Measurements from ENCODE around the gene TUBB2A.
"Not testable (repeated sequence)": the region's sequence is repeated elsewhere in the genome, so short reads cannot be mapped to it uniquely, and the experiment has no call there.

Gene TUBB2A

DNA sequence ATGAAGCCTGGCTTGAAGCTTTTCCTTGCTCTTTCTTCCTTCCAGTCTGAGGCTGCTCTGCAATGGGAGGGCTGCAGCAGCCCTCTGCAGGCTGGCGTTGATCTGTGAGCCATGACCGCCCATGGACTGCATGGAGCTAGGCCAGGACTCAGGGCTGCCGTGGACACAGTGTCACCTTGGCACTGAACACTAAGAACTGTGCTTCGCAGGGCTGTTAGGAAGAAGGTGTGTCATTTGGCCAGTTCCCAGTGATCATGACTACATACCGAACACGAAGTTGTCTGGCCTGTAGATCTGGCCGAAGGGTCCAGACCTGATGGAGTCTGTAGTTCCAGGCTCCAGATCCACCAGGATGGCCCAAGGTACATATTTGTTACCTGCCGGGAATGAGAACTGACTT, 21.3 kb upstream of the TUBB2A start:
- DNase-seq, result not testable (repeated sequence)

DNA sequence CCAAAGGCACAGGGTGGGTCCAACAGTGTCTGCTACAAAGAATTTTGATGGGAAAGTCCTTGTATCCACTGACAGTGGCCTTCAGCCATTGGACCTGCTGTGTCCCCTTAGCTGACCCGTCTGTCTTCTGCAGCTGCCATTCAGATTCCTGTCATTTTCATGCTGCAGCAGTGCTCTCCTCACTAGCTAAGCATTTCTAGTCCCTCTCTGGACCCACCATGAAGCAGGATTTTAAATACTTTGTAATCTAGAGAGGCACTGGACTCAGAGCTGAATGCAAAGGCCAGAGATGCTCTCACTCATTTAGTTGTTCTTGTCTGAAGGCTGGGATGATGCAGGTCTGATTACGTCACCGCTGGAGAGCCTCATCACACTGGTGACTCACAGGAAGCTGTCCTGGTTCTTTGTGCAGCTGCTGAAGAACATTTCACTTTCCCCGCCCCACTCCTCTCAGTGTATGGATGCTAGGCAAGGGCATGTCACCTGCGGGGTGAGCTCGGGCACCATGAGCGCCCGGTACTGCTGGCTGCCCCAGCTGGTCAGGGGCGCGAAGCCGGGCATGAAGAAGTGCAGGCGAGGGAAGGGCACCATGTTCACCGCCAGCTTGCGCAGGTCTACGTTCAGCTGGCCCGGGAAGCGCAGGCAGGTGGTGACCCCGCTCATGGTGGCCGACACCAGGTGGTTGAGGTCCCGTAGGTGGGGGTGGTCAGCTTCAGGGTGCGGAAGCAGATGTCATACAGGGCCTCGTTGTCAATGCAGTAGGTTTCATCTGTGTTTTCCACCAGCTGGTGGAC, 19.4 kb upstream of the TUBB2A start:
- DNase-seq, result peak; percentile 10

DNA sequence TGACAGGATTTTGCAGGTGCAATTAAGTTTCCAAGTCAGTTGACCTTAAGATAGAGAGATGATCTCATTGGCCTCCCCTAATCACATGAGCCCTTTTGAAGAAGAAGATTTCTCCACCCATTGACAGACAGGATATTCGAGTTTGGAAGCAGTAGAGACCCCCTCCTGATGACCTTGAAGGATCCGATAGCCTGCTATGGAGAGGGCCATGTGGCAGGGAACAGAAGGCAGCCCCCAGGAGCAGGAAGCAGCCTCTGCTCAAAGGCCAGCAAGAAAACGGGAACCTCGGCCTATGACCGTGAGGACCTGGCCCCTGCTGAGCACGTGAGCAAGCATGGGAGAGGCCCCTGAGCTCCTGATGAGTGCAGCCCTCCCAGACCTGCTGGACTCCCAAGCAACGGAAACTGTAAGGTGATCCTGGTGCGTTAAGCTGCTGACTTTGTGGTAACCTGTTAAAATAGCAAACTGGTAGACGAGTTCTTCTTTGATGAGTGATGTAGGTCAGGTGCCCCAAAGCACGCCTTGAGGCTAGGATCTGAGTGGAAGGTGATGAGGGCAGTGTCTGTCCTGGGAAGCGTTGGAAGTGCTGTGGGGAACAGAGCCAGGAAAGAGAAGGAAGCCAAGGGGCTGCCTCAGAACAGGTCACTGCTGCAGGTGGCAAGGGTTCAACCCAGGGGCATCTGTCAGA, 18.5 kb upstream of the TUBB2A start:
- no peak for DNase-seq

DNA sequence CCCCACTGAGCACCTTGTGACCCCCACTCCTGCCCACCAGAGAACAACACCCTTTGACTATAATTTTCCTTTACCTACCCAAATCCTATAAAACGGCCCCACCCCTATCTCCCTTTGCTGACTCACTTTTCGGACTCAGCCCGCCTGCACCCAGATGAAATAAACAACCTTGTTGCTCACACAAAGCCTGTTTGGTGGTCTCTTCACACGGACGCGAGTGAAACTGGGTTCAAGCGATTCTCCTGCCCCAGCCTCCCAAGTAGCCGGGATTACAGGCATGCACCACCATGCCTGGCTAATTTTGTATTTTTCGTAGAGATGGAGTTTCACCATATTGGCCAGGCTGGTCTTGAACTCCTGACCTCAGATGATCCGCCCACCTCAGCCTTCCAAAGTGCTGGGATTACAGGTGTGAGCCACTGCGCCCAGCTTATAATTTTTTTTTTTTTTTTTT, 16.3 kb upstream of the TUBB2A start:
- DNase-seq, result not testable (repeated sequence)

DNA sequence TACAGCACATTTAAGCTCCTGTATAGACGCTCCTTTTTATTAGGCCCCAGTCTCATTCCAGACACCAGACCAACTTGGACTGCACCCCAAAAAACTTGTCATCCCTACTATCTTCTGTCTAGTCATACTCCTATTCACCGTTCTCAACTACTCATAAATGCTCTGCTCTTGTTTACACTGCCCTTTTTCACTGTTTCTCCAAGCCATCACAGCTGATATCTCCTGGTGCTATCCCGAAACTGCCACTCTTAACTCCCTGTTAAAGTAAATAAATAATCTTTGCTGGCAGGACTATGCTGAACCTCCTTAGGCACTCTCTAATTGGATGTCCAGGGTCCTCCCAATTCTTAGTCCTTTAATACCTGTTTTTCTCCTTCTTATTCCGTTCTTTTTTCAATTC, 15.4 kb upstream of the TUBB2A start:
- not testable (repeated sequence) for DNase-seq

DNA sequence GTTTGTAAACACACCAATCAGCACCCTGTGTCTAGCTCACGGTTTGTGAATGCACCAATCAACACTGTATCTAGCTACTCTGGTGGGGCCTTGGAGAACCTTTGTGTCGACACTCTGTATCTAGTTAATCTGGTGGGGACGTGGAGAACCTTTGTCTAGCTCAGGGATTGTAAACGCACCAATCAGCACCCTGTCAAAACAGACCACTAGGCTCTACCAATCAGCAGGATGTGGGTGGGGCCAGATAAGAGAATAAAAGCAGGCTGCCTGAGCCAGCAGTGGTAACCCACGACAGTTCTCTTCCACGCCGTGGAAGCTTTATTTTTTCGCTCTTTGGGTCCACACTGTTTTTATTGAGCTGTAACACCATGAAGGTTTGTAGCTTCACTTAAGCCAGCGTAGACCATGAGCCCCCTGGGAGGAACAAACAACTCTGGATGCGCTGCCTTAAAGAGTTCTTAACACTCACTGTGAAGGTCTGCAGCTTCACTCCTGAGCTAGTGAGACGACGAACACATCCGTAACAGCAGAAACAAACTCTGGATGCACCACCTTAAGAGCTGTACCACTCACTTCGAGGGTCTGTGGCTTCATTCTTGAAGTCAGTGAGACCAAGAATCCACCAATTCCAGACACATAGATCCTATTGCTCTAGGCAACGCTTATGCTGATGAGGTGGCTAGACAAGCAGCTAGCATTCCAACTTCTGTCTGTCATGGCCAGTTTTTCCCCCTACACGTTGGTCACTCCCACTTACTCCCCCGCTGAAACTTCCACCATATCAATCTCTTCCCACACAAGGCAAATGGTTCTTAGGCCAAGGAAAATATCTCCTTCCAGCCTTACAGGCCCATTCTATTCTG, 14.2 kb upstream of the TUBB2A start:
- DNase-seq, result not testable (repeated sequence)

DNA sequence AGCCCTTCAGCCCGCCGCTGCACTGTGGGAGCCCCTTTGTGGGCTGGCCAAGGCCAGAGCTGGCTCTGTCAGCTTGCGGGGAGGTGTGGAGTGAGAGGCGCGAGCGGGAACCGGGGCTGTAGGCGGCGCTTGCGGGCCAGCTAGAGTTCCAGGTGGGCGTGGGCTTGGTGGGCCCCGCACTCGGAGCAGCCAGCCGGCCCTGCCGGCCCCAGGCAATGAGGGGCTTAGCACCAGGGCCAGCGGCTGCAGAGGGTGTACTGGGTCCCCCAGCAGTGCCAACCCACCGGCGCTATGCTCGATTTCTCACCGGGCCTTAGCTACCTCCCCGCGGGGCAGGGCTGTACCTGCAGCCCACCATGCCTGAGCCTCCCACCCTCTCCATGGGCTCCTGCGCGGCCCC, 13.3 kb upstream of the TUBB2A start:
- not testable (repeated sequence) for DNase-seq

DNA sequence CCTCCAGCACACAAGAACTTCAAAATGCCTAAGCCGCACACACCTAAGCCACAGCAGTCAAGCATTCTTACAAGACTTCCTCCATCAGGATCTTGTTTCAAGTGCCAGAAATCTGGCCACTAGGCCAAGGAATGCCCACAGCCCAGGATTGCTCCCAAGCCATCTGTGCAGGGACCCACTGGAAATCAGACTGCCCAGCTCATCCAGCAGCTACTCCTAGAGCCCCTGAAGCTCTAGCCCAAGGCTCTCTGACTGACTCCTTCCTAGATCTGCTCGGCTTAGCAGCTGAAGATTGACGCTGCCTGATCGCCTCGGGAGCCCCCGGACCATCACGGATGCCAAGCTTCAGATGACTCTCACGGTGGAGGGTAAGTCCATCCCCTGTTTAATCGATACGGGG, 10.7 kb upstream of the TUBB2A start:
- not testable (repeated sequence) for DNase-seq

DNA sequence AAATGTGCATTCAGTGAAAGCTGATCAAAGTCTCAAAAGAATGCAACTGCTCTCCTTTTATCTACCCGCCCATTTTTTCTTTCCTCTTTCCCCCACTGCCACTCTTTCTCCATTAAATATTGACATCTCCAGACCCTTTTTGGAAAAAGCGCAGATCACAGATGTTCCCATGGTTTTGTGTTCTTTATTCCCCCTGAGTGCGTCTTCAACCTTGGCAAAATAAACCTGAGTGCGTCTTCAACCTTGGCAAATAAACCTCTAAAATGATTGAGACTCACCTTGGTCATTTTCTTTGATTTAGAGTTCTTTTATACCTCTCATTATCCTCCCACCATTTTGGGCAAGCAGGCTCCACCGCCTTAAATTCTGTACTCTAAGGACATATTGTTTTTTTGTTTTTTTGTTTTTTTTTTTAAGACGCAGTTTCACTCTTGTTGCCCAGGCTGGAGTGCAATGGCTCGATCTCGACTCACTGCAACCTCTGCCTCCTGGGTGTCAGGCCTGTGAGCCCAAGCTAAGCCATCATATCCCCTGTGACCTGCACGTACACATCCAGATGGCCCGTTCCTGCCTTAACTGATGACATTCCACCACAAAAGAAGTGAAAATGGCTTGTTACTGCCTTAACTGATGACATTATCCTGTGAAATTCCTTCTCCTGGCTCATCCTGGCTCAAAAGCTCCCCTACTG, 9.3 kb upstream of the TUBB2A start:
- DNase-seq, result not testable (repeated sequence)

DNA sequence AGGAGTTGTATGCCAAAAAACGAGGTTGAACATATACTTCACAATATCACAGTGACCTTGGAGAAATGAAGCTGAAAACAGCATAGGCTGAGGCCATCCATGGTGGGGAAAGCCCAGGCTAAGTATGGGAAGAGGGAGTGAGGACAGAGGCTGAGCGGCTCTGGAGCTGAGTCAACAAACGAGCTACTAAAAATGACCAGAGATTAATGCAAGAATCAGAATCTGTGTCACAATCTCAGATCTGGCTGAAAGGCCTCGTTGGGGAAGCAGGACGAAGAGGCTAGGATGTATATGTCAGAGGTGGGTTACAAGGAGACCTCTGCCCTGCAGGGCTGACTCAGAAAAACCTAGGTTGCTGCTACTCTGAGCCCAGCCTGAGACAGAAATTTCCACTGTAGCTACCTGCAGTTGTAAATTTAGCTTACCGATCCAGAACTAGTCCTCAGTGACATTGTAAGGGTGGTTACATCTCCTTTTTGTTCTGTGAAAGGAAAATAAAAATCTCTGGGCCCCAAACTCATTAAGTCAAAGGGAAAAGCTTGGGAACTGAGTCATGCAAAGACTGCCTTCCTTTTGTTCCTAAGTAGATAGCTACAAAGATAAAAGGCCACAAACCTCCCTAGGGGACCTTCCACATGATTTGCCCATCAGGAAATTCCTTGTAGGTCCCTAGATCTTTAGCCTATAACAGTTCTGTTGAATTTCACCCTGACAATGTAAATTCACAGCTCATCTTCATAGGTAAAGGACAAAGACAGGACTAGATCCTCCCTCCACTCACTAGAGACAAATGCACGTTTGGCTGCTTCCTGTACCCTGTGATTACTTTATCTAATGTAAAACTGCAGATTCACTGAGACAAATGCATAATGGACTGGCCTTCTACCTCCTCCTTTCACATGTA, 8.5 kb upstream of the TUBB2A start:
- DNase-seq, result no peak

DNA sequence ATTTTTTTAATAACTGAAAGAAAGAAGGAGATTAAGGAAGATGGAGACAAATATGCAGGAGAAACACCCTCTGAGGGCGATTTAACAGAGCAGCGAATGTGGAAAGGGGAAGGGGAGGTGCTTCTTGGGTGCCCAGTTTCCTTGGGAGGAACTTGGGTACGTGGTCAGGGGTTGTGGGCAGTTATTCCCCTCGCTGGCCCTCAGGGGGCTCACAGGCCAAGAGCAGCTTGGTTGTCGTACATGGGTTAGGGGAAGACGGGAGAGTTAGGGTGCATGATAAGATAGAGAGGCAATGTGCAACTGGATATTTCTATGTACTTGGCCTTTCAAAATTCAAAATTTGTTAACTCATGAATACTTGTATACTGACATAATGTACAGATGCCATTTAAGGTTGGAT, 7.0 kb upstream of the TUBB2A start:
- no peak for DNase-seq

DNA sequence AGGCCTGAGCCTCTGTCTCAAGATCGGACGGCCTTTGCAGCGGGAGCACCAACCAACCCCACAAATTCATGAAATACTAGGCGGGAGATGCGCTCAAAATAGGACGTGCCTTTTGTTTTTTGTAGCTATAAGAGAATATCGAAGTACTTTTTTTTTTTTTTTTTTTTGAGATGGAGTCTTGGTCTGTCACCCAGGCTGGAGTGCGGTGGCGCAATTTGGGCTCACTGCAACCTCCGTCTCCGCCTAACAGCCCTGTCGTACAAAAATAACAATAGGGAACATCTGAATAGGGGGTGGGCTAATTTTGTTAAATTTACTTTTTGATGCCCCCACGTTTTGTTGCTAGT, 5.9 kb upstream of the TUBB2A start:
- no peak for DNase-seq

DNA sequence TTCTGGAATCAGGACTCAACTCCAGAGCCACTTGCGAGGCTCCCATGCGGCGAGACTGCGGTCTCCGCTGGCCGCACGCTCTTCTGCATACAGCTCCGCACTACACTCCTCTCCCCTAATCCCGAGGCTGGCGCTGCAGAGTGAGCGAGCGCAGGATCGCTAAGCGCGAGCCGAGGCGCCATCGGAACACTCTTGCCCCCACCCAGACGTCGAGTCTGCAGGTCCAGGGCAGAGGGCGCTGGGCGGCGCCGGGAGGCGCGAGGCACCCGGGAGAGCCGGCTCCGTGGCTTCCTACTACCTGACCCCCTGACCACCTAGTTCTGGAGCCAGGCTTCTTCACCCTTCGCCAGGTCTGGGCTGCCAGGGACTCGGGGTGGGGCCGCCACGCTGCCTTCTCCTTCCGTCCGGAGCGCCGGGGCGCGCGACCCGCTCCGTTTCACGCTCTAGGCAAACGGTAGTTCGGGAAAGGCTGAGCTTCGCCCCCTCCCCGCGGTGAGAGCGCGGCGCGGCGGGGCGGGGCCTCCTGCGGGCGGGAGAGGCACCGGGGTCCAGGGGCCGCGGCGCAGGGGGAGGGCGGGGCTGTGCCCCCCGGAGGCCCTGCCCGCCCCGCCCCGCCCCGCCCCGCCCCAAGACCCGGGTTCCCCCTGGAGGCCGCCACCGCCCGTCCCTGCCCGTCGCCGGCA, 5.4 kb upstream of the TUBB2A start:
- peak; percentile 21 for DNase-seq

DNA sequence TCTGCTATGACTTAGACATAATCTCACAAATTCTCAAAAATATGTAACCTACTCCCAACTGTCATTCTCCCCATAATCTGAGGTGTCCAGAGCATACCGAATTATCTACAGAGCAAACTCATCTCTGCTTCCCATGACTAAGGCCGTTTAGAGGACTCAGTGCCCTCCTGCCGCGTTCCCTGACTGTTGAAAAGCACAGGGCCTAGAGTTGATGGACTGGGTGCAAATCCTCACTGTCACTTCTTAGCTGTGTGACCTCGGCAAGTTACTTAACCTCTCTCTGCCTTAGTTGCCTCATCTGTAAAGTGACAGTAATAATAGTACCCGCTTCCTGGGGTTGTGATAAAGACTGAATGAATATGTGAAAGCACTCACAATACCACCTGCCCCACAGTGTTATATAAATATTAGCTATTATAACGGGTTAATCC, 4.7 kb upstream of the TUBB2A start:
- DNase-seq, result no peak

DNA sequence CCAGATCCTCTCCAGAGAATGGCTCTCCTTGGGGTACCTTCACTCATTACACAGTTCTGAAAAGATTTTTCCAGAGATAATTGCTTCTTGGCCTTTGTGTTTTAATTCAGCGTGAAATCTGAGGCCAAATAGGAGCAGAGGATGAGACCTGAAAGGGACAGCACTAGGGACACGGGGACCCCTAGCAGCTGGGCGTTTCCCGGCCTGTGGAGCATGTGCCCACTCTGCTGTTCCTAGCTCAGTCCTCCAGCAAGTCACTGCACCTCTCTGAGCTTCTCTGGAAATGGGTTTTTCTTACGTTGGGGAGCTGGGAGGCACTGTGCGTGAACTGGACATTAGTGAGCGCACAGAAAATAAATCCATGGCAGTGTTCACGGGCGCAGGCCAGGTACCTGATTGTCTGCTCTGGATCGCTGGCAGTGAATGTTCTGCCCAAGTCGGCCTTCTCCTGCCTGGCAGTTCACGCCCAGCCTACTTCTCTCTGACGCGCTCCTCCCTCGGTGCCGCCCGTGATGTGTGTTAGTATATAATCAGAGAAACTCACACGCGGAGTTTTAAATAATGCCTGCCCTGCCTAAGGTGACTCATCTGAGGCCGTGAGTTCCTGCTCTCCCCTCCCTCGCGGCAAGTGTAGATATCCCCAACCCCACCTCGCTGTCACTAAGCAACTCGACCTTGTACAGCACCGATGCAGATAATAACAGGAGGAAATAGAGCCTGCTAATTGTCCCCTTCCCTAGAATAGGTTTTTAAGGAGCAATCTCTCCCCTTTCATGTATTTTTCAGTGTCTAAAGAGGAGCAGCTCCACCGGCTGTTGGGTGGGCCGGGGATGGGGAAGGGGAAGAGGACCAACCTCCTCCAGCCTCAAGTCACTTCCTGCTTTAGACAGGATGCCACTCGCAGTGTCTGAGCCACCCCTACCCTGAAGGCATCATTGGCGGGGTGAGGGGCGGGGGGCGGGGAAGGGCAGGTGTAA, 2.7 kb upstream of the TUBB2A start:
- no peak for DNase-seq

DNA sequence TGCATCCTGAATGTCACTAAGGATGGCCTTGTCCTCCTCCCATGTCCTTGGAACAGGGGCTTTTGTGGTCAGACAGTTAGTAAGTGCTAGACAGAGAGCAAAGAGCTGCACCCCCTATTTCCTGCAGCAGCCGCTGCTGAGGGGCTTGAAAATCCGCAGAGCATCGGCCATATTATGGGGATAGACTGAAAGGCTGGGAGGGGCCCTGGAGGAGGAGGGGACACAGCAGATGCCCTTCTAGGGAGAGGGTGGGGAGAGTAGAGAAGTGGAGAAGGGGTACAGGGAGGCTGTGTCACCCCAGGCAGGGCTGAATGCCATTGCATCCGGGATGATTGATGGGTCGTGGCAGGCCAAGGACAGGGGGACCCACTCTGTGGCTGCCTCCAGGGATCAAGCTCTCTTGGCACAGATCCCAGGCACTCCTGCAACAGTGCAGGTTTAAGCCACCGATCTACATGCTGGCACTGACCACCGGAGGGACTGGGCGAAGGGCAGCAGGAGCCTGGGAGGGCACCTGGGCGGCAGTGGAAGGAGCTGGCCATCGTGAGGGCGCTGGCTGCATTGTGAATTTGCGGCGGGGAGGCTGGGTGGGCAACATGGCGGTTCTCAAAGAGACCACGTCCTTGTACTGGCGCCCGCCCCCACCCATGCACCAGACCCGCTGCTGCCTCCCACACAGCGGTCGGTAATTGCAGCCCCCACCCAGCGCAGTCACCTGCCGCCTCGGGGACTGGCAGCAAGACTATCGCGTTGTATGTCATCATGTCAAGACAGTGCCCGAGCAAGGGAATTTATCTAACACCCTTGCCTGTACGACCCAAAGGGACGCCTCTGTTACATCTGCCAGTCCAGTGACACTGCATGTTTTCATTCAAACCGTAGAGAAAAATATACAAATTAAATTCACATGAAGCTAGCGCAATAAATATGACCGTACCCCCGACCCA, 887 bp downstream of the TUBB2A start:
- not testable (repeated sequence) for DNase-seq

DNA sequence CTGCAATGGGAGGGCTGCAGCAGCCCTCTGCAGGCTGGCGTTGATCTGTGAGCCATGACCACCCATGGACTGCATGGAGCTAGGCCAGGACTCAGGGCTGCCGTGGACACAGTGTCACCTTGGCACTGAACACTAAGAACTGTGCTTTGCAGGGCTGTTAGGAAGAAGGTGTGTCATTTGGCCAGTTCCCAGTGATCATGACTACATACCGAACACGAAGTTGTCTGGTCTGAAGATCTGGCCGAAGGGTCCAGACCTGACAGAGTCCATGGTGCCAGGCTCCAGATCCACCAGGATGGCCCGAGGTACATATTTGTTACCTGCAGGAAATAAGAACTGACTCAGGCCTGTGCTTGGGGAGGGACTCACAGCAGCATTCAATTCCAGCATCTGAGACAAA, 1.9 kb downstream of the TUBB2A start:
- DNase-seq, result not testable (repeated sequence)

DNA sequence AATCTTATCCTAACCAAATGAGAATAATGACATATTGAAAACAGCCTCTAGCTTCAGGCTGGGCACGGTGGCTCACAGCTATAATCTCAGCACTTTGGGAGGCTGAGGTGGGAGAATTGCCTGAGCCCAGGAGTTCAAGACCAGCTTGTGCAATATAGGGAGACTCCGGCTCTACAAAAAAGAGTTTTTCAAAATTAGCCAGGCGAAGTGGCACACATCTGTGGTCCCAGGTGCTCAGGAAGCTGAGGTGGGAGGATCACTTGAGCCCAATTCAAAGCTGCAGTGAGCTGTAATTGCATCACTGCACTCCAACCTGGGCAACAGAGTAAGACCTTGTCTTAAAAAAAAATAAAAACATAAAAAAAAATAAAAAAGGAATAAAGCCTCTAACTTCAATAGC, 4.7 kb downstream of the TUBB2A start:
- no peak for DNase-seq

DNA sequence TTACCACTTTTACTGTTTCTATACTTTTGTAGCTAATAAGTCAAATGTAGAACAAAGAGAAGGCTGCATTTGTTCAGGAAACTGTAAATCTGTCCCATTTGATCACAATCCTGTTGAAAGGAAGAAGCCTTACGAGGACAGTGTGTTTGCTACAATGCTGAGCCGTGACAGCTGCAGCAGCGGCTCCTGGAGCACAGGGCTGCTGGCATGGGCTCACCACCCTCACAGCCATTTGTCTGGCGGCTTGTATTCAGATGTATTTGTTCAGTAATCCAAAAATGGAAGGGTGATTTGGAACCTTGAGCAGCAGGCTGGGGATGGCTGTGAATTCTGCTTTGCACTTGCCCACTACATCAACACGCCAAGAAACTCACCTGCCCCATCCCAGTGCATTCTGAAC, 5.7 kb downstream of the TUBB2A start:
- no peak for DNase-seq
